ENCODE results near the gene FGG.
"Not testable (repeated sequence)": the region's sequence is repeated elsewhere in the genome, so short reads cannot be mapped to it uniquely, and the experiment has no call there.

- not testable (repeated sequence) for TF ChIP-seq CTCF, EP300 (IDR thresholded peaks at IDR 0.05)
These were observed 18.1 kb downstream of the FGG start for GRCh38 chr4:154594343-154594742.
